HepG2 (cell line): ENCODE results near the gene STAC. TPM values are rescaled to one million over a fixed set of nuclear protein-coding genes. Genes with fewer than 3 reads are reported as not detected.
"Not testable (repeated sequence)": the region's sequence is repeated elsewhere in the genome, so short reads cannot be mapped to it uniquely, and the experiment has no call there.

Experiments used
- ATAC-seq: fragments of 200-7000 bp; cut with Tn5 transposase; 3 replicates; pipeline ENCODE4 v1.9.1; 2020; ENCODE audit warnings: mild to moderate bottlenecking, moderate library complexity
- BruUV-seq: library from RNA; stranded (reverse); fragments of 400-500 nt; replicated peaks from 2 replicates; lab custom pipeline; 2021; lab: Mats Ljungman, UMichigan
- CTCF ChIA-PET: fragments of 300-600 bp; formaldehyde crosslinking; extraction: SDS; loops from one replicate; lab custom pipeline; 2021; ENCODE audit warnings: low total read pairs, inconsistent platforms, low intra/inter-chr PET ratio; lab: Yijun Ruan, JAX
- POLR2A ChIA-PET: fragments of 350-600 bp; sonication (Branson Sonifier 250); formaldehyde crosslinking; loops from one replicate; lab custom pipeline; 2020; ENCODE audit warnings: antibody characterized with exemption, inconsistent platforms; lab: Yijun Ruan, JAX
- DNase-seq: peaks from one replicate; pipeline ENCODE4 v3.0.0-alpha.2; 2015; ENCODE audit warnings: low spot score
- FAIRE-seq: peaks from 3 replicates; lab custom pipeline; 2011; peaks lifted over from hg19 to GRCh38; lab: Jason Lieb, UNC
- H2AFZ ChIP-seq: one replicate; pipeline ENCODE4 v1.6.1; 2011; ENCODE audit warnings: low read length, inconsistent platforms
- H3K27ac ChIP-seq: fragments of 300-600 bp; 3 replicates; pipeline ENCODE4 v1.8.0; 2011; ENCODE audit warnings: mixed run types, mild to moderate bottlenecking, mixed read lengths, low read length, inconsistent platforms; ENCODE audit not compliant: insufficient read depth; ENCODE audit errors: extremely low read length
- H3K27me3 ChIP-seq, 2 experiments: fragments of 200-600 bp in 1 of 2; 2 replicates in 1 of 2; 3 replicates in 1 of 2; pipeline versions ENCODE4 v1.6.0 to v1.8.0; 2011; ENCODE audit warnings: low read length in 2 of 2, mild to moderate bottlenecking in 2 of 2, moderate library complexity in 2 of 2, inconsistent platforms in 1 of 2; ENCODE audit not compliant: insufficient read depth in 2 of 2, control insufficient read depth in 1 of 2
- H3K36me3 ChIP-seq, 2 experiments: fragments of 200-600 bp in 1 of 2; replicated peaks in 1 of 2; 2 replicates in 1 of 2; 3 replicates in 1 of 2; pipeline versions ENCODE4 v1.5.1 to v1.8.0; 2011; ENCODE audit warnings: low read length in 2 of 2, inconsistent platforms in 1 of 2; ENCODE audit not compliant: insufficient read depth in 2 of 2, control insufficient read depth in 1 of 2
- H3K4me1 ChIP-seq: 2 replicates; pipeline ENCODE4 v1.5.1; 2012; ENCODE audit warnings: low read length, inconsistent platforms; ENCODE audit not compliant: insufficient read depth
- H3K4me2 ChIP-seq: 2 replicates; pipeline ENCODE4 v1.6.0; 2011; ENCODE audit warnings: low read depth, low read length, inconsistent platforms
- H3K4me3 ChIP-seq, 3 experiments: fragments of 200-600 bp in 1 of 3; sonication (generic), shearing (Covaris generic) in 1 of 3; replicated peaks in 1 of 3; 2 replicates each; pipeline ENCODE4 v1.5.1; 2011 to 2016; ENCODE audit warnings: low read length in 3 of 3, inconsistent platforms in 2 of 3, low read depth in 2 of 3, mild to moderate bottlenecking in 2 of 3, control low read depth in 1 of 3, mixed read lengths in 1 of 3; ENCODE audit not compliant: insufficient read depth in 1 of 3
- H3K79me2 ChIP-seq: one replicate; pipeline ENCODE4 v1.6.1; 2011; ENCODE audit warnings: low read length, inconsistent platforms; ENCODE audit not compliant: insufficient read depth
- H3K9ac ChIP-seq: 2 replicates; pipeline ENCODE4 v1.6.0; 2011; ENCODE audit warnings: mild to moderate bottlenecking, low read depth, low read length, inconsistent platforms; ENCODE audit not compliant: insufficient read depth
- H3K9me3 ChIP-seq: 2 replicates; pipeline ENCODE4 v1.5.1; 2012; ENCODE audit warnings: mild to moderate bottlenecking, low read length
- H4K20me1 ChIP-seq: 2 replicates; pipeline ENCODE4 v1.6.0; 2011; ENCODE audit warnings: inconsistent platforms, mild to moderate bottlenecking, low read length, moderate library complexity; ENCODE audit not compliant: insufficient read depth
- FOXP1 ChIP-seq, 2 experiments: fragments of 450-650 bp in 1 of 2; IDR thresholded peaks; 2 replicates each; pipeline ENCODE4 v1.6.1; 2017 to 2018; ENCODE audit warnings: antibody characterized with exemption in 1 of 2
- HNRNPK ChIP-seq: fragments of 200-400 bp; formaldehyde crosslinking; IDR thresholded peaks from 2 replicates; pipeline ENCODE4 v1.6.1; 2018; ENCODE audit warnings: low read length, low read depth, moderate library complexity, mild to moderate bottlenecking; ENCODE audit not compliant: poor library complexity, severe bottlenecking
- NFIC ChIP-seq: IDR thresholded peaks from 2 replicates; pipeline ENCODE4 v1.6.1; 2012; ENCODE audit warnings: mild to moderate bottlenecking, low read length, inconsistent platforms
- NKX3-1 ChIP-seq: sonication (generic); formaldehyde crosslinking; IDR thresholded peaks from 2 replicates; pipeline ENCODE4 v1.5.0; 2020; ENCODE audit warnings: missing genetic modification reagents
- NR2F1 ChIP-seq, 2 experiments: fragments of 450-650 bp in 1 of 2; formaldehyde crosslinking in 1 of 2; IDR thresholded peaks; 2 replicates each; pipeline versions ENCODE4 v1.5.0 to v1.6.1; 2016 to 2020; ENCODE audit warnings: mild to moderate bottlenecking in 1 of 2, missing compliant biosample characterization in 1 of 2, missing genetic modification reagents in 1 of 2, moderate library complexity in 1 of 2
- NRL ChIP-seq: sonication (generic); formaldehyde crosslinking; IDR thresholded peaks from 2 replicates; pipeline ENCODE4 v1.5.0; 2020; ENCODE audit warnings: missing genetic modification reagents, mild to moderate bottlenecking, moderate library complexity, borderline replicate concordance
- SMAD1 ChIP-seq: sonication (generic); formaldehyde crosslinking; IDR thresholded peaks from 2 replicates; pipeline ENCODE4 v1.4.0; 2020; ENCODE audit warnings: missing genetic modification reagents, low read depth, mild to moderate bottlenecking, borderline replicate concordance
- SMARCC2 ChIP-seq: fragments of 450-650 bp; IDR thresholded peaks from 2 replicates; pipeline ENCODE4 v1.6.1; 2017; ENCODE audit warnings: antibody characterized with exemption, mild to moderate bottlenecking
- ZNF549 ChIP-seq: sonication (generic); formaldehyde crosslinking; IDR thresholded peaks from 2 replicates; pipeline ENCODE4 v1.5.0; 2020; ENCODE audit warnings: missing genetic modification reagents
- ZNF598 ChIP-seq: sonication (generic); formaldehyde crosslinking; IDR thresholded peaks from 2 replicates; pipeline ENCODE4 v1.5.1; 2020; ENCODE audit warnings: mild to moderate bottlenecking, missing genetic modification reagents, borderline replicate concordance
- ZNF773 ChIP-seq: sonication (generic); formaldehyde crosslinking; IDR thresholded peaks from 2 replicates; pipeline ENCODE4 v1.4.0; 2020; ENCODE audit warnings: missing genetic modification reagents, borderline replicate concordance
- ZNF792 ChIP-seq: IDR thresholded peaks from 2 replicates; pipeline ENCODE4 v1.6.1; 2016
- ZNF841 ChIP-seq: sonication (generic); formaldehyde crosslinking; IDR thresholded peaks from 2 replicates; pipeline ENCODE4 v1.8.1; 2023; ENCODE audit warnings: missing genetic modification reagents, borderline replicate concordance
- WGBS: methylation state at CpG from one replicate; pipeline ENCODE4 v1.1.6; 2017; ENCODE audit warnings: low lambda C conversion rate; 5-methylcytosine and 5-hydroxymethylcytosine counted together
- in situ Hi-C: cut with HindIII; loops from 2 replicates; pipeline ENCODE4 v1.10.0; 2017; ENCODE audit warnings: low pct_unique_long_range_greater_than_20kb; ENCODE audit not compliant: extremely low pct_ligation_motif_present
- intact Hi-C: fragments of 100-400 bp; cut with micrococcal nuclease; formaldehyde crosslinking; loops from one replicate; pipeline ENCODE4 v1.10.0; 2022; ENCODE audit not compliant: unreplicated experiment
- polyA plus RNA-seq, 8 experiments: library from polyadenylated mRNA; depleted of rRNA in 3 of 8; stranded (reverse) in 7 of 8; unstranded in 1 of 8; fragments of >200 nt; fragmentation: Illumina TruSeq in 4 of 8; extraction: Trizol in 4 of 8; gene quantifications; 2 replicates each; pipeline versions ENCODE4 v1.2.1 to v1.2.3, GENCODE V29; 2011 to 2016; ENCODE audit warnings: low read depth in 4 of 8, missing spikeins in 1 of 8, mixed read lengths in 1 of 8; ENCODE audit not compliant: insufficient read depth in 1 of 8
- total RNA-seq, 5 experiments: library from RNA; depleted of rRNA; stranded (reverse); fragments of >200 nt; fragmentation: Illumina TruSeq; extraction: Trizol; gene quantifications; 2 replicates each; pipeline ENCODE4 v1.2.3, GENCODE V29; 2016; ENCODE audit warnings: low read depth in 1 of 5
- TF ChIP-seq, protein P1 (sequence below): sonication (generic); formaldehyde crosslinking; IDR thresholded peaks from 2 replicates; pipeline ENCODE4 v1.4.0; 2020; ENCODE audit warnings: missing genetic modification reagents
- TF ChIP-seq, protein P2 (sequence below): sonication (generic); formaldehyde crosslinking; IDR thresholded peaks from 2 replicates; pipeline ENCODE4 v1.8.1; 2023; ENCODE audit warnings: missing genetic modification reagents, mild to moderate bottlenecking, borderline replicate concordance

Gene STAC
- total and polyA plus RNA-seq, 2 of the 13 experiments (the other 11 are each of a cell fraction or from before 2014, with no cell fraction given) = not detected

DNA sequence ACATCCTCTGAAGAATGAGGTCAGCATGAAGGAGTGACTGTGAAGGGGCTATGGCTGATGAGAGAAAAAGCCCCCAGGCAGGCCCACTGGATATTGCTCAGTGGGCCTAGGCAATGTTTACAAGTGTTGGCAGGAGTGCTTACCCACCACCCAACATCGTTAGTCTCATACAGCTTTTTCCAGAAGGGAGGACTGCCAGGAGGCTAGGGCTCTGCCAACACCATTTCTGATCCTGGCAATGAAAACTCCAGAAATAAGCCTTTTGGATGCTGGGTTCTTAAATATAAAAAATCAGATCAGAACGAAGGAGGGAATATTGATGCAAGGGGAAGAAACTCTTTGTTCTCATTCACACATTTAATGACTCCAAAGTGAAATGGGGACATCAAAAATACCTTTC is 194.9 kb downstream of the STAC start:
- intact Hi-C loops = no loop called here
- no peaks in the 10 kb centered on the region for H3K27me3 ChIP-seq
- H2AFZ ChIP-seq = no peak overlapping the region
- CTCF ChIA-PET = no interaction called here
- no peak for FAIRE-seq
- no peak overlapping the region for H3K4me3 ChIP-seq
- H3K27ac ChIP-seq = no peak overlapping the region
- no TSS peak for BruUV-seq
- no peaks in the 10 kb centered on the region for H3K36me3 ChIP-seq
- DNase-seq = no peak
- no peak overlapping the region for H3K9ac ChIP-seq
- no peaks in the 10 kb centered on the region for H3K79me2 ChIP-seq
- TF ChIP-seq NKX3-1 (CRISPR knock-in tag) (no peak), SMARCC2 (no peak), NRL (CRISPR knock-in tag) (no peak), NR2F1 (CRISPR knock-in tag; IDR thresholded peaks at IDR 0.05) (no peak), SMAD1 (no peak), ZNF773 (no peak), ZNF792 (no peak), ZNF549 (CRISPR knock-in tag) (no peak), HNRNPK (no peak), NFIC (no peak), FOXP1 (IDR thresholded peaks at IDR 0.05) (no peak), FOXP1 (CRISPR knock-in tag; IDR thresholded peaks at IDR 0.05) (no peak), ZNF598 (CRISPR knock-in tag) (no peak), ZNF841 (CRISPR knock-in tag) (no peak)
- TF ChIP-seq, protein P1, sequence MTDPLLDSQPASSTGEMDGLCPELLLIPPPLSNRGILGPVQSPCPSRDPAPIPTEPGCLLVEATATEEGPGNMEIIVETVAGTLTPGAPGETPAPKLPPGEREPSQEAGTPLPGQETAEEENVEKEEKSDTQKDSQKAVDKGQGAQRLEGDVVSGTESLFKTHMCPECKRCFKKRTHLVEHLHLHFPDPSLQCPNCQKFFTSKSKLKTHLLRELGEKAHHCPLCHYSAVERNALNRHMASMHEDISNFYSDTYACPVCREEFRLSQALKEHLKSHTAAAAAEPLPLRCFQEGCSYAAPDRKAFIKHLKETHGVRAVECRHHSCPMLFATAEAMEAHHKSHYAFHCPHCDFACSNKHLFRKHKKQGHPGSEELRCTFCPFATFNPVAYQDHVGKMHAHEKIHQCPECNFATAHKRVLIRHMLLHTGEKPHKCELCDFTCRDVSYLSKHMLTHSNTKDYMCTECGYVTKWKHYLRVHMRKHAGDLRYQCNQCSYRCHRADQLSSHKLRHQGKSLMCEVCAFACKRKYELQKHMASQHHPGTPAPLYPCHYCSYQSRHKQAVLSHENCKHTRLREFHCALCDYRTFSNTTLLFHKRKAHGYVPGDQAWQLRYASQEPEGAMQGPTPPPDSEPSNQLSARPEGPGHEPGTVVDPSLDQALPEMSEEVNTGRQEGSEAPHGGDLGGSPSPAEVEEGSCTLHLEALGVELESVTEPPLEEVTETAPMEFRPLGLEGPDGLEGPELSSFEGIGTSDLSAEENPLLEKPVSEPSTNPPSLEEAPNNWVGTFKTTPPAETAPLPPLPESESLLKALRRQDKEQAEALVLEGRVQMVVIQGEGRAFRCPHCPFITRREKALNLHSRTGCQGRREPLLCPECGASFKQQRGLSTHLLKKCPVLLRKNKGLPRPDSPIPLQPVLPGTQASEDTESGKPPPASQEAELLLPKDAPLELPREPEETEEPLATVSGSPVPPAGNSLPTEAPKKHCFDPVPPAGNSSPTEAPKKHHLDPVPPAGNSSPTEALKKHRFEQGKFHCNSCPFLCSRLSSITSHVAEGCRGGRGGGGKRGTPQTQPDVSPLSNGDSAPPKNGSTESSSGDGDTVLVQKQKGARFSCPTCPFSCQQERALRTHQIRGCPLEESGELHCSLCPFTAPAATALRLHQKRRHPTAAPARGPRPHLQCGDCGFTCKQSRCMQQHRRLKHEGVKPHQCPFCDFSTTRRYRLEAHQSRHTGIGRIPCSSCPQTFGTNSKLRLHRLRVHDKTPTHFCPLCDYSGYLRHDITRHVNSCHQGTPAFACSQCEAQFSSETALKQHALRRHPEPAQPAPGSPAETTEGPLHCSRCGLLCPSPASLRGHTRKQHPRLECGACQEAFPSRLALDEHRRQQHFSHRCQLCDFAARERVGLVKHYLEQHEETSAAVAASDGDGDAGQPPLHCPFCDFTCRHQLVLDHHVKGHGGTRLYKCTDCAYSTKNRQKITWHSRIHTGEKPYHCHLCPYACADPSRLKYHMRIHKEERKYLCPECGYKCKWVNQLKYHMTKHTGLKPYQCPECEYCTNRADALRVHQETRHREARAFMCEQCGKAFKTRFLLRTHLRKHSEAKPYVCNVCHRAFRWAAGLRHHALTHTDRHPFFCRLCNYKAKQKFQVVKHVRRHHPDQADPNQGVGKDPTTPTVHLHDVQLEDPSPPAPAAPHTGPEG (CRISPR knock-in tag) = no peak
- TF ChIP-seq, protein P2, sequence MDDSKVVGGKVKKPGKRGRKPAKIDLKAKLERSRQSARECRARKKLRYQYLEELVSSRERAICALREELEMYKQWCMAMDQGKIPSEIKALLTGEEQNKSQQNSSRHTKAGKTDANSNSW (CRISPR knock-in tag) = no peak
- WGBS = 0% methylated on average over 2 of the region's 2 CpGs
- no peaks in the 10 kb centered on the region for H4K20me1 ChIP-seq
- H3K4me1 ChIP-seq = no peaks in the 10 kb centered on the region
- H3K4me2 ChIP-seq = no peak overlapping the region
- POLR2A ChIA-PET = no interaction called here
- no peak for ATAC-seq
- H3K9me3 ChIP-seq = peaks cover 42% of the 10 kb centered on the region
- in situ Hi-C loops = no loop called here

DNA sequence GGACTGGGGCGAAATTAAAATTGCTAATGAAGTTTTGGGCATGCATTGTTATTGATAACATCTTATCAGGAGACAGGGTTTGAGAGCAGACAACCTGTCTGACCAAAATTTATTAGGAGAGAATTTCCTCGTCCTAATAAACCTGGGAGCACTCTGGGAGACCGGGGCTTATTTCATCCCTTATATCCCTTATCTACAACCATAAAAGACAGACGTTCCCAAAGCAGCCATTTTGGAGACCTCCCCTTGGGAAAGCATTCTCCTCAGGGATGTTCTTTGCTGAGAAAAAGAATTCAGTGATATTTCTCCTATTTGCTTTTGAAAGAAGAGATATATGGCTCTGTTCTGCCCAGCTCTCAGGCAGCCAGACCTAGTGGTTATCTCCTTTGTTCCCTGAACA is 198.1 kb downstream of the STAC start:
- H3K27me3 ChIP-seq, H3K4me2 ChIP-seq, ATAC-seq, H3K9ac ChIP-seq, FAIRE-seq, DNase-seq, H3K27ac ChIP-seq, POLR2A ChIA-PET, H3K4me1 ChIP-seq, H3K36me3 ChIP-seq, H4K20me1 ChIP-seq, H3K4me3 ChIP-seq, in situ Hi-C loops, intact Hi-C loops, H2AFZ ChIP-seq, H3K79me2 ChIP-seq, CTCF ChIA-PET, BruUV-seq: not testable (repeated sequence)
- peaks cover 49% of the 10 kb centered on the region for H3K9me3 ChIP-seq
- 6% methylated on average over 4 of the region's 4 CpGs for WGBS
